Suprapubic skin (tissue), 4 donors: ENCODE measurements around the gene OPHN1.

ENCODE experiments used
- CTCF ChIP-seq, 2 donors: fragments of 200-600 bp in 1 of 2; fragments of 450-650 bp in 1 of 2; sonication (generic) in 1 of 2; IDR thresholded peaks; one replicate each; pipeline ENCODE4 v1.5.1; 2016 to 2019; ENCODE audit warnings: antibody characterized with exemption in 2 of 2, mild to moderate bottlenecking in 1 of 2, moderate library complexity in 1 of 2
- EP300 ChIP-seq: sonication (generic); formaldehyde crosslinking; IDR thresholded peaks from one replicate; pipeline ENCODE4 v1.6.1; 2017; ENCODE audit warnings: antibody characterized with exemption
- POLR2A ChIP-seq, 2 donors: fragments of 450-650 bp; IDR thresholded peaks; one replicate each; pipeline ENCODE4 v1.6.1; 2017; ENCODE audit warnings: antibody characterized with exemption in 2 of 2, mild to moderate bottlenecking in 2 of 2, moderate library complexity in 2 of 2
- POLR2AphosphoS5 ChIP-seq, 3 donors: sonication (generic); formaldehyde crosslinking; IDR thresholded peaks; one replicate each; pipeline ENCODE4 v1.6.1; 2017; ENCODE audit warnings: antibody characterized with exemption in 3 of 3

GRCh38 chrX:68416592-68416991 is 16.7 kb downstream of the OPHN1 start:
- TF ChIP-seq POLR2AphosphoS5 (IDR thresholded peaks at IDR 0.05) (no peak), CTCF (IDR thresholded peaks at IDR 0.05) (no peak), POLR2A (IDR thresholded peaks at IDR 0.05) (no peak), EP300 (no peak)
